ENCODE results near the gene TPGS2. TPM values are rescaled to one million over a fixed set of nuclear protein-coding genes. Genes with fewer than 3 reads are reported as not detected.
A peak's percentile ranks its signal among the peaks of the same experiment; 100 is the strongest.
"Not testable (repeated sequence)": the region's sequence is repeated elsewhere in the genome, so short reads cannot be mapped to it uniquely, and the experiment has no call there.

The TPGS2 gene
- total RNA-seq (10 to 100 TPM; 69.9 to 72.9 TPM), polyA plus RNA-seq (10 to 100 TPM; 70.6 to 83.2 TPM)
- long read RNA-seq, donor 1, full-length matches to known transcripts = 392 of 427 reads
- long read RNA-seq, donor 1, partial matches to known transcripts = 8 of 427 reads
- long read RNA-seq, donor 1, other reads (novel, unspliced or antisense) = 27 of 427 reads
- long read RNA-seq, donor 2, full-length matches to known transcripts = 48 of 61 reads
- long read RNA-seq, donor 2, partial matches to known transcripts = 1 of 61 reads
- long read RNA-seq, donor 2, other reads (novel, unspliced or antisense) = 12 of 61 reads

DNA sequence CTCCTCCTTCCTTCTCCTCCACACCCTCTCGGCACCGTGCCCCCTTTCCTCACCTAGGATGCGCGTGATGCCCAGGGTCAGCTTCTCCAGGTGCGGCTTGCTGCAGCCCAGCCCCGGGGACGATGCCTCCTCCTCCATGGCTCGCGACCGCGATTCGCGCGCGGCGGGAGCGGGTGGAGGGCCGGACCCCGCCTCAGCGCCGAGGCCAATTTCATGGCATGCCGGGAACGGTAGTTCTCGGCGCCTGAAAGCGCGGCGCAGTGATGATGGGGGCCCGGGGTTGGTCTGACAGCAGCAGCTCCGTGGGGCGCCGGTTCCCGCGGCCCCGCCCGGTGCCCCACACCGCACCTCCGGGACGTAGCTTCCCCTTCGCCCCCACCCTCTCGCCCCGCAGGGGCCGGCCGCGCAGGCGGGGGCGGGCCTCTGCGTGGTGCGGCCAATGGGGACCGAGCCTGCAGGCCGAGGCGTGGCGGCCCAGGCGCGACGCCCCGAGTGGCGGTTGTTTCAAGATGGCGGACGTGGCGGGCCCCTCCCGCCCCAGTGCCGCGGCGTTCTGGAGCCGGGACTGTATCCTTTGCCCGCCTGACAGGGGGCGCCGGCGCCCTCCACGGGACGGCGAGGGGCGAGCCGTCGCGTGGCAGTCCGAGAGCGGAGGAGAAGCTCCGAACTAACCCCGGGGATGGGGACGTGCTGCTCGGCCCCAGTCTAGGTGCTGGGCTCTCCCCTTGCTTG is at the start of gene TPGS2, which contains the start of gene KIAA1328:
TSS of gene TPGS2 (minus strand) at position 373 of the 732 bp plus-strand sequence. CDS start at position 138, 235 bp downstream.
TSS of gene KIAA1328 (plus strand) at position 498 of the 732 bp plus-strand sequence. CDS start at position 510, 12 bp downstream.
- DNase-seq = peak; percentile 93 to 95
- peak; percentile 97 for ATAC-seq (ENCODE audit: low FRiP score)
- intact Hi-C loops (cut with DNase I) = no loop called here
- Histone ChIP-seq H3K4me1 (ENCODE audit: control insufficient read depth in 1 of 2, insufficient read depth in 2 of 2, low read length in 2 of 2) (no peaks in the 10 kb centered on the region), H3K27ac (ENCODE audit: low read depth in 1 of 2, low read length in 2 of 2) (peak within 1 kb of the TSS in 1 of 2 donors; percentile 53), H3K27me3 (ENCODE audit: control insufficient read depth in 1 of 2, insufficient read depth in 2 of 2, low read length in 1 of 2) (no peaks in the 10 kb centered on the region), H3K36me3 (ENCODE audit: control insufficient read depth in 1 of 2, insufficient read depth in 2 of 2, low read length in 1 of 2) (no peaks in the 10 kb centered on the region), H3K4me3 (ENCODE audit: low read length in 2 of 2) (peak within 1 kb of the TSS; percentile 56 to 68), H3K9me3 (ENCODE audit: control insufficient read depth, low read length) (no peaks in the 10 kb centered on the region)
- WGBS, 2 donors = 0 to 1% methylated on average over 61 to 83 of the region's 83 CpGs

DNA sequence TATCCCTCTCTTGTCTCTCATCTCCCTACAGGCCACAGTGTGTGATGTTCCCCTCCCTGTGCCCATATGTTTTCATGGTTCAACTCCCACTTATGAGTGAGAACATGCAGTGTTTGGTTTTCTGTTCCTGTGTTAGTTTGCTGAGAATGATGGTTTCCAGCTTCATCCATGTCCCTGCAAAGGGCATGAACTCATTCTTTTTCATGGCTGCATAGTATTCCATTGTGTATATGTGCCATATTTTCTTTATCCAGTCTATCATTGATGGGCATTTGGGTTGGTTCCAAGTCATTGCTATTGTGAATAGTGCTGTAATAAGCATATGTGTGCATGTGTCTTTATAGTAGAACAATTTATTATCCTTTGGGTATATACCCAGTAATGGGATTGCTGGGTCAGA is 45.0 kb upstream of the TPGS2 start:
- H3K9me3 ChIP-seq (ENCODE audit: control insufficient read depth, low read length); ATAC-seq (ENCODE audit: low FRiP score); DNase-seq; intact Hi-C loops (cut with DNase I); H3K27me3 ChIP-seq (ENCODE audit: control insufficient read depth in 1 of 2, insufficient read depth in 2 of 2, low read length in 1 of 2); H3K4me1 ChIP-seq (ENCODE audit: control insufficient read depth in 1 of 2, insufficient read depth in 2 of 2, low read length in 2 of 2); H3K36me3 ChIP-seq (ENCODE audit: control insufficient read depth in 1 of 2, insufficient read depth in 2 of 2, low read length in 1 of 2); H3K4me3 ChIP-seq (ENCODE audit: low read length in 2 of 2); H3K27ac ChIP-seq (ENCODE audit: low read depth in 1 of 2, low read length in 2 of 2): not testable (repeated sequence)

DNA sequence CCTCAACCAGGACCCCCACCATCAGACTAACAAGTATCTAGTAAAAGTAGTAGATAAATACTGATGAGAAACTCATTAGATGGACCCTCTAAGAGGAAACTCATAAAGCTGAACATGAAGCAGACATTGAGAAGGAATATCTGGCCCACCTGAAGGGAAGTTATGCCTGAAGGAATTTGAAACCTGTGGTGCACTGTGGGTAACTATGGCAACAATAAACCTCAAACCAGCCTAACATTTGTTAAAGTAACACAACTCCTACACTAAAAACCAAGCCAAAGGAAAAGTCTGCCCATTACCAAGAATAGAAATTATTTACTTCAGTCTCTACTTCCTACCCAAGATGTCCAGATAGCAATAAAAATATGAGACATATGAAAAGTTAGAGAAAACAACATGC is 43.5 kb upstream of the TPGS2 start:
- Histone ChIP-seq H3K9me3 (ENCODE audit: control insufficient read depth, low read length) (no peaks in the 10 kb centered on the region), H3K4me1 (ENCODE audit: control insufficient read depth in 1 of 2, insufficient read depth in 2 of 2, low read length in 2 of 2) (no peaks in the 10 kb centered on the region), H3K36me3 (ENCODE audit: control insufficient read depth in 1 of 2, insufficient read depth in 2 of 2, low read length in 1 of 2) (no peaks in the 10 kb centered on the region), H3K4me3 (ENCODE audit: low read length in 2 of 2) (no peak overlapping the region), H3K27ac (ENCODE audit: low read depth in 1 of 2, low read length in 2 of 2) (no peak overlapping the region), H3K27me3 (ENCODE audit: control insufficient read depth in 1 of 2, insufficient read depth in 2 of 2, low read length in 1 of 2) (no peaks in the 10 kb centered on the region)
- intact Hi-C loops (cut with DNase I) = no loop called here
- DNase-seq = no peak
- ATAC-seq (ENCODE audit: low FRiP score) = no peak

DNA sequence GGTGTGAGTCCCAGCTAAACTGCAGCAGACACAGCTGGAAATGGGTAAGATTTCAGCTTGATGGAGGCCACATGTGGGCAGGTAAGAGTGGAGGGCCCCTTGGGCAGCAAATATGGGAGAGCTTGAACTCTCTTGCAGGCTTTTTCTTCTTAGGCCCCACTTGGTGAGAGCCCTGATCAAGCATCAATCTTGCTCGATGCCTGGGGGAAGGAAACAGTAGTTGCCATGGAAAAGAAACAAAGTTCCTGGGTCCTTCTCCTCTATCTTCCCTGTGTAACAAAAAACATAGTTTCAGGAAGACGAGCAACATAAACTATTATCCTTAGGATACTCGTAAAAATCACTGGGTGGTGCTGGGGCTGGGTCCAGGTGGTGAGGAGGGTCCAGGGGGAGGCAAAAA is 43.0 kb upstream of the TPGS2 start:
- no peaks in the 10 kb centered on the region for H3K4me1 ChIP-seq (ENCODE audit: control insufficient read depth in 1 of 2, insufficient read depth in 2 of 2, low read length in 2 of 2)
- H3K27me3 ChIP-seq (ENCODE audit: control insufficient read depth in 1 of 2, insufficient read depth in 2 of 2, low read length in 1 of 2) = no peaks in the 10 kb centered on the region
- H3K9me3 ChIP-seq (ENCODE audit: control insufficient read depth, low read length) = no peaks in the 10 kb centered on the region
- H3K4me3 ChIP-seq (ENCODE audit: low read length in 2 of 2) = no peak overlapping the region
- 71 to 83% methylated on average over 3 of the region's 3 CpGs for WGBS, 2 donors
- H3K27ac ChIP-seq (ENCODE audit: low read depth in 1 of 2, low read length in 2 of 2) = no peak overlapping the region
- ATAC-seq (ENCODE audit: low FRiP score) (no peak), DNase-seq (no peak)
- H3K36me3 ChIP-seq (ENCODE audit: control insufficient read depth in 1 of 2, insufficient read depth in 2 of 2, low read length in 1 of 2) = no peaks in the 10 kb centered on the region
- intact Hi-C loops (cut with DNase I) = no loop called here

GRCh38 chr18:36867056-36867455 is 38.3 kb upstream of the TPGS2 start:
- Histone ChIP-seq H3K4me3 (ENCODE audit: low read length in 2 of 2) (no peak overlapping the region), H3K27ac (ENCODE audit: low read depth in 1 of 2, low read length in 2 of 2) (no peak overlapping the region), H3K4me1 (ENCODE audit: control insufficient read depth in 1 of 2, insufficient read depth in 2 of 2, low read length in 2 of 2) (no peaks in the 10 kb centered on the region), H3K36me3 (ENCODE audit: control insufficient read depth in 1 of 2, insufficient read depth in 2 of 2, low read length in 1 of 2) (peaks cover 0 to 2% of the 10 kb centered on the region in 2 donors), H3K9me3 (ENCODE audit: control insufficient read depth, low read length) (no peaks in the 10 kb centered on the region), H3K27me3 (ENCODE audit: control insufficient read depth in 1 of 2, insufficient read depth in 2 of 2, low read length in 1 of 2) (no peaks in the 10 kb centered on the region)
- ATAC-seq (ENCODE audit: low FRiP score) = no peak
- 96 to 97% methylated on average over 1 of the region's 1 CpG for WGBS, 2 donors
- DNase-seq = no peak
- intact Hi-C loops (cut with DNase I) = loop anchor here in 1 of 2 donors (10.0 kb wide), 1 partner anchor 48 kb away; no protein-coding TSS in a partner anchor

- intact Hi-C loops (cut with DNase I) = loop anchor here in 1 of 2 donors (10.0 kb wide), 1 partner anchor 53 kb away; no protein-coding TSS in a partner anchor
- 98 to 100% methylated on average over 1 of the region's 1 CpG for WGBS, 2 donors
- H3K27me3 ChIP-seq (ENCODE audit: control insufficient read depth in 1 of 2, insufficient read depth in 2 of 2, low read length in 1 of 2) = no peaks in the 10 kb centered on the region
These were observed 33.4 kb upstream of the TPGS2 start for GRCh38 chr18:36862182-36862581.

GRCh38 chr18:36856815-36857214 is 28.0 kb upstream of the TPGS2 start:
- Histone ChIP-seq H3K27ac (ENCODE audit: low read depth in 1 of 2, low read length in 2 of 2) (no peak overlapping the region), H3K4me3 (ENCODE audit: low read length in 2 of 2) (no peak overlapping the region), H3K27me3 (ENCODE audit: control insufficient read depth in 1 of 2, insufficient read depth in 2 of 2, low read length in 1 of 2) (no peaks in the 10 kb centered on the region), H3K9me3 (ENCODE audit: control insufficient read depth, low read length) (peaks cover 2% of the 10 kb centered on the region), H3K36me3 (ENCODE audit: control insufficient read depth in 1 of 2, insufficient read depth in 2 of 2, low read length in 1 of 2) (peaks cover 0 to 2% of the 10 kb centered on the region in 2 donors), H3K4me1 (ENCODE audit: control insufficient read depth in 1 of 2, insufficient read depth in 2 of 2, low read length in 2 of 2) (peaks cover 3 to 4% of the 10 kb centered on the region in 2 donors)
- intact Hi-C loops (cut with DNase I) = no loop called here
- DNase-seq (no peak), ATAC-seq (ENCODE audit: low FRiP score) (no peak)
- 0 to 7% methylated on average over 1 of the region's 1 CpG for WGBS, 2 donors

More at GRCh38 chr18:36862182-36862581, 33.4 kb upstream of the TPGS2 start:
- ATAC-seq (ENCODE audit: low FRiP score) (no peak), DNase-seq (no peak)
- H3K9me3 ChIP-seq (ENCODE audit: control insufficient read depth, low read length) = no peaks in the 10 kb centered on the region
- H3K27ac ChIP-seq (ENCODE audit: low read depth in 1 of 2, low read length in 2 of 2) = no peak overlapping the region
- H3K4me3 ChIP-seq (ENCODE audit: low read length in 2 of 2) = no peak overlapping the region
- H3K4me1 ChIP-seq (ENCODE audit: control insufficient read depth in 1 of 2, insufficient read depth in 2 of 2, low read length in 2 of 2) = no peaks in the 10 kb centered on the region
- H3K36me3 ChIP-seq (ENCODE audit: control insufficient read depth in 1 of 2, insufficient read depth in 2 of 2, low read length in 1 of 2) = peaks cover 0 to 2% of the 10 kb centered on the region in 2 donors

DNA sequence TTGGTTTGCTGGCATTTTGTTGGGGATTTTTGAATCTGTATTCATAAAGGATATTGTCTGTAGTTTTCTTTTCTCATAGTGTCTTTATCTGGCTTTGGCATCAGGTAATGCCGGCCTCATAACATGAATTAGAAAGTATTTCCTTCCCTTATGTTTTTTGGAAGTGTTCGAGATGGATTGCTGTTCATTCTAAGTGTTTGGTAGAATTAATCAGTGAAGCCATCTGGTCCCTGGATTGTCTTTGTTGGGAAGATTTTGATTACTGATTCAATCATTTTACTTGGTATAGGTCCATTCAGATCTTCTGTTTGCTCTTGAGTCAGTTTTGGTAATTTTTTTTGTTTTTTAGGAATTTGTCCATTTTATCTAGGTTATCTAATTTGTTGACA is 22.4 kb upstream of the TPGS2 start:
- 92 to 95% methylated on average over 2 of the region's 2 CpGs for WGBS, 2 donors
- Histone ChIP-seq H3K27me3 (ENCODE audit: control insufficient read depth in 1 of 2, insufficient read depth in 2 of 2, low read length in 1 of 2) (no peaks in the 10 kb centered on the region), H3K4me3 (ENCODE audit: low read length in 2 of 2) (no peak overlapping the region), H3K9me3 (ENCODE audit: control insufficient read depth, low read length) (peaks cover 2% of the 10 kb centered on the region), H3K27ac (ENCODE audit: low read depth in 1 of 2, low read length in 2 of 2) (no peak overlapping the region), H3K36me3 (ENCODE audit: control insufficient read depth in 1 of 2, insufficient read depth in 2 of 2, low read length in 1 of 2) (peaks cover 0 to 2% of the 10 kb centered on the region in 2 donors), H3K4me1 (ENCODE audit: control insufficient read depth in 1 of 2, insufficient read depth in 2 of 2, low read length in 2 of 2) (no peaks in the 10 kb centered on the region)
- intact Hi-C loops (cut with DNase I) = no loop called here
- DNase-seq (no peak), ATAC-seq (ENCODE audit: low FRiP score) (no peak)
